ENCODE data around the gene CSPG5. TPM values are rescaled to one million over a fixed set of nuclear protein-coding genes. Genes with fewer than 3 reads are reported as not detected.
A peak's percentile ranks its signal among the peaks of the same experiment; 100 is the strongest.

The CSPG5 gene
- polyA plus RNA-seq, 2 of the 4 experiments (the other 2 are of a cell fraction): 0.14 to 0.93 TPM

DNA sequence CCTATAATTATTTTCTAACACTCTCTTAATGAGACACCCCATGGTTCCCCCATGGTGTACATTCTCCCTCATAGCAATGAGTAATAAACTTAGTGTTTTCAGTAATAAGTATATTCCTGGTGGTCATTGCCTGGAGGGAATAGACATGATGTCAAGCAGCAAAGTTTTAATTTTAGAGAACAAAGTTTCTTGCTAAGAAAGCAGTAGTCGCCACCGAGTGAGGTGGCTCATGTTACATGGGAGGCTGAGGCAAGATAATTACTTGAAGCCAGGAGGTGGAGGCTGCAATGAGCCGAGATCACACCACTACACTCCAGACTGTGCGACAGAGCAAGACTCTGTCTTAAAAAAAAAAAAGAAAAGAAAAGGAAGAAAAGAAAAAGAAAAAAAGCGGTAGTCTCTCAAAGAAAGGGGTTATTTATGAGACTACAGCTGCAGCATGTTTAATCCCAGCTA, 62.8 kb downstream of the CSPG5 start:
- H3K27ac ChIP-seq: no peak overlapping the region
- peaks cover 8% of the 10 kb centered on the region; the same call in 2 of the 3 replicates for H3K4me1 ChIP-seq
- no peak for TF ChIP-seq KDM5A (IDR thresholded peaks at IDR 0.05)
- TF ChIP-seq, protein P1, sequence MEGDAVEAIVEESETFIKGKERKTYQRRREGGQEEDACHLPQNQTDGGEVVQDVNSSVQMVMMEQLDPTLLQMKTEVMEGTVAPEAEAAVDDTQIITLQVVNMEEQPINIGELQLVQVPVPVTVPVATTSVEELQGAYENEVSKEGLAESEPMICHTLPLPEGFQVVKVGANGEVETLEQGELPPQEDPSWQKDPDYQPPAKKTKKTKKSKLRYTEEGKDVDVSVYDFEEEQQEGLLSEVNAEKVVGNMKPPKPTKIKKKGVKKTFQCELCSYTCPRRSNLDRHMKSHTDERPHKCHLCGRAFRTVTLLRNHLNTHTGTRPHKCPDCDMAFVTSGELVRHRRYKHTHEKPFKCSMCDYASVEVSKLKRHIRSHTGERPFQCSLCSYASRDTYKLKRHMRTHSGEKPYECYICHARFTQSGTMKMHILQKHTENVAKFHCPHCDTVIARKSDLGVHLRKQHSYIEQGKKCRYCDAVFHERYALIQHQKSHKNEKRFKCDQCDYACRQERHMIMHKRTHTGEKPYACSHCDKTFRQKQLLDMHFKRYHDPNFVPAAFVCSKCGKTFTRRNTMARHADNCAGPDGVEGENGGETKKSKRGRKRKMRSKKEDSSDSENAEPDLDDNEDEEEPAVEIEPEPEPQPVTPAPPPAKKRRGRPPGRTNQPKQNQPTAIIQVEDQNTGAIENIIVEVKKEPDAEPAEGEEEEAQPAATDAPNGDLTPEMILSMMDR (IDR thresholded peaks at IDR 0.05): no peak
- DNase-seq (ENCODE audit: low read depth in 1 of 2, low spot score in 1 of 2): no peak
- H3K4me3 ChIP-seq: no peak overlapping the region
- no peak overlapping the region for H3K4me2 ChIP-seq
- ATAC-seq: no peak
- 73% methylated on average over 5 of the region's 5 CpGs for WGBS (ENCODE audit: missing lambda C conversion rate)
- POLR2A ChIA-PET: no interaction called here
- CTCF ChIA-PET: interaction anchor here (0.6 kb wide), 1 partner anchor 43 kb away, joined by 3 read pairs; no protein-coding TSS in a partner anchor
- H3K9me3 ChIP-seq: no peaks in the 10 kb centered on the region
- FAIRE-seq: no peak

DNA sequence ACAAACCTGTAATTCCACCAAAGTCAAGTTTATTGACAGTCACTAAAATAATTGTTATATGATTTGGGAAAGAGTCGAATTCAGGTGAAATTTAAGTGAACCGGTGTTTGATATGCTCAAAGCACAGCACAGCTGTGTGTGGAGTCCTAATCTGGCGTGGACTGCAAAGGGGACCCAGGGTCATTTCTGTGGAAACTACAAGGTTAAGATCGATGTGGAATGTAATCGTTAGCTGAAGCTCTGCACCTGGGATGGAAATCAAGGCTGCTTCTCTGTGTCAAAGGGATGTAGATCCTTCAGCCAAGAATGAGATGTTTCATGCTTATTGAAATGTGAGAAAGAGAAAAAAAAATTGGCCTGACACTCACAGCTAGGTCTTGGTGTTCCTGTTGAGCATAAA, 63.6 kb downstream of the CSPG5 start:
- ChIA-PET POLR2A (no interaction called here), CTCF (interaction anchor here (1.9 to 2.3 kb wide), 2 partner anchors 39 to 94 kb away, joined by 7 to 9 read pairs; partner anchors contain the start of gene SCAP)
- ATAC-seq (no peak), FAIRE-seq (no peak), DNase-seq (ENCODE audit: low read depth in 1 of 2, low spot score in 1 of 2) (no peak)
- no peak overlapping the region for H3K4me3 ChIP-seq
- H3K27ac ChIP-seq: no peak overlapping the region
- 85% methylated on average over 5 of the region's 5 CpGs for WGBS (ENCODE audit: missing lambda C conversion rate)
- no peaks in the 10 kb centered on the region for H3K9me3 ChIP-seq
- TF ChIP-seq CEBPB (IDR thresholded peaks at IDR 0.05) (no peak), MAFK (IDR thresholded peaks at IDR 0.05; ENCODE audit: partially characterized antibody) (no peak), HOXB5 (CRISPR knock-in tag; IDR thresholded peaks at IDR 0.05) (no peak), CHD2 (IDR thresholded peaks at IDR 0.05; ENCODE audit: low read length, partially characterized antibody) (no peak), KDM1A (IDR thresholded peaks at IDR 0.05; ENCODE audit: low read depth) (no peak), TFCP2L1 (CRISPR knock-in tag; IDR thresholded peaks at IDR 0.05) (no peak), ZC3H11A (IDR thresholded peaks at IDR 0.05) (no peak), SREBF2 (IDR thresholded peaks at IDR 0.05) (no peak), EP300 (IDR thresholded peaks at IDR 0.05) (no peak), ZNF302 (CRISPR knock-in tag; IDR thresholded peaks at IDR 0.05) (no peak), PHF8 (IDR thresholded peaks at IDR 0.05; ENCODE audit: borderline replicate concordance, low read depth) (no peak)
- TF ChIP-seq, protein P2, sequence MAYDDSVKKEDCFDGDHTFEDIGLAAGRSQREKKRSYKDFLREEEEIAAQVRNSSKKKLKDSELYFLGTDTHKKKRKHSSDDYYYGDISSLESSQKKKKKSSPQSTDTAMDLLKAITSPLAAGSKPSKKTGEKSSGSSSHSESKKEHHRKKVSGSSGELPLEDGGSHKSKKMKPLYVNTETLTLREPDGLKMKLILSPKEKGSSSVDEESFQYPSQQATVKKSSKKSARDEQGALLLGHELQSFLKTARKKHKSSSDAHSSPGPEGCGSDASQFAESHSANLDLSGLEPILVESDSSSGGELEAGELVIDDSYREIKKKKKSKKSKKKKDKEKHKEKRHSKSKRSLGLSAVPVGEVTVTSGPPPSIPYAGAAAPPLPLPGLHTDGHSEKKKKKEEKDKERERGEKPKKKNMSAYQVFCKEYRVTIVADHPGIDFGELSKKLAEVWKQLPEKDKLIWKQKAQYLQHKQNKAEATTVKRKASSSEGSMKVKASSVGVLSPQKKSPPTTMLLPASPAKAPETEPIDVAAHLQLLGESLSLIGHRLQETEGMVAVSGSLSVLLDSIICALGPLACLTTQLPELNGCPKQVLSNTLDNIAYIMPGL (CRISPR knock-in tag; IDR thresholded peaks at IDR 0.05; ENCODE audit: borderline replicate concordance): no peak
- TF ChIP-seq, protein P3, sequence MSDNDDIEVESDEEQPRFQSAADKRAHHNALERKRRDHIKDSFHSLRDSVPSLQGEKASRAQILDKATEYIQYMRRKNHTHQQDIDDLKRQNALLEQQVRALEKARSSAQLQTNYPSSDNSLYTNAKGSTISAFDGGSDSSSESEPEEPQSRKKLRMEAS (IDR thresholded peaks at IDR 0.05): no peak
- peaks cover 8% of the 10 kb centered on the region; the same call in 2 of the 3 replicates for H3K4me1 ChIP-seq
- no peak overlapping the region for H3K4me2 ChIP-seq

DNA sequence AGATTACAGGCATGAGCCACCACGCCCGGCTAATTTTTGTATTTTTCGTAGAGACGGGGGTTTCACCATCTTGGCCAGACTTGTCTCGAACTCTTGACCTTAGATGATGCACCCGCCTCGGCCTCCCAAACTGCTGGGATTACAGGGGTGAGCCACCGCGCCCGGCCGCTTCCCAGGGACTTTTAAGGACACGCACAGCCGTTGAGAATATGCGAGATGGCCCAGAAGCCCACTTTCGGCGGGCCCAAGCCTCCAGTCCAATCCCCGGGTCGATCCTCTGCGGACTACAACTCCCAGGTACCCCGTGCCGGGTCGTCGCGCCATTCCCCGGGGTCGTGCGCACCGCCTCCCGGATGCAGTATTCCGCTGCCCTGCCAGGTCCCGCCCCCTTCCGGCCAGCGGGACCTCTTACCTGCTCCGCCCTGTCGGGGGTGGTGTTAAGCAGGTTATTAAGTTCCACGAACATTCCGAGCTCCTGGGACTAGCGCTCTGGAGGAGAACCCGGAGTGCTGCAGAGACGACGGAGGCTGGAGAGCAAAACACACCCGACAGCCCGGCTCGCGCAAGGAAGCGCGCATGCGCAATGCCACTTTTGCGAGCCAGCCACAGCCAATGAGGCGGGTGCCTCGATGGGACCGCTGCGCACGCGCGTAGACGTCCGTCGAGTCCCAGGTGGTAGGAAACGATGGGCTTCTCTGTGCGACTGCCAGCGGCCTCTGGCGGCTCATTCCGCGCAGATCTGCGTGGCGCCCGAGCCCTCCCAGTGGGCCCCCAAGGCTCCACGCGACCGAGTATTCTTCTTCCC, 65.3 kb downstream of the CSPG5 start, which contains the start of gene ELP6:
Gene ELP6, minus strand, starts transcription at position 588 of the 805 bp plus-strand sequence. Its CDS starts 122 bp downstream, at position 466.
- POLR2A ChIA-PET: no interaction called here
- no peak for FAIRE-seq
- DNase-seq (ENCODE audit: low read depth in 1 of 2, low spot score in 1 of 2): peak; percentile 86 to 94
- Histone ChIP-seq H3K4me3 (peak within 1 kb of the TSS; percentile 66), H3K4me1 (peaks cover 8% of the 10 kb centered on the region; the same call in 2 of the 3 replicates), H3K27ac (peak within 1 kb of the TSS; percentile 98), H3K4me2 (peak within 1 kb of the TSS; percentile 98), H3K9me3 (no peaks in the 10 kb centered on the region)
- peak; percentile 99 for ATAC-seq
- WGBS (ENCODE audit: missing lambda C conversion rate): 0% methylated on average over 23 of the region's 71 CpGs
- CTCF ChIA-PET: interaction anchor here (0.7 to 2.3 kb wide), 6 partner anchors 10 to 291 kb away, joined by 3 to 9 read pairs (median 3); no protein-coding TSS in a partner anchor
- TF ChIP-seq, protein P4, sequence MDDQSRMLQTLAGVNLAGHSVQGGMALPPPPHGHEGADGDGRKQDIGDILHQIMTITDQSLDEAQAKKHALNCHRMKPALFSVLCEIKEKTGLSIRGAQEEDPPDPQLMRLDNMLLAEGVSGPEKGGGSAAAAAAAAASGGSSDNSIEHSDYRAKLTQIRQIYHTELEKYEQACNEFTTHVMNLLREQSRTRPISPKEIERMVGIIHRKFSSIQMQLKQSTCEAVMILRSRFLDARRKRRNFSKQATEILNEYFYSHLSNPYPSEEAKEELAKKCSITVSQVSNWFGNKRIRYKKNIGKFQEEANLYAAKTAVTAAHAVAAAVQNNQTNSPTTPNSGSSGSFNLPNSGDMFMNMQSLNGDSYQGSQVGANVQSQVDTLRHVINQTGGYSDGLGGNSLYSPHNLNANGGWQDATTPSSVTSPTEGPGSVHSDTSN (IDR thresholded peaks at IDR 0.05): no peak
- TF ChIP-seq, protein P3 (IDR thresholded peaks at IDR 0.05): peak; percentile 76
- TF ChIP-seq KDM1A (IDR thresholded peaks at IDR 0.05; ENCODE audit: low read depth): no peak
- TF ChIP-seq RAD21 (conservative IDR thresholded peaks at IDR 0.05 in 1 of 2, IDR thresholded peaks at IDR 0.05 in 1 of 2): peak; percentile 46 to 47; a peak in 4 of 5 replicates
- peak in 1 of 2 experiments; percentile 57; a peak in 2 of 5 replicates for TF ChIP-seq JUN (IDR thresholded peaks at IDR 0.05)
- TF ChIP-seq CHD4 (IDR thresholded peaks at IDR 0.05; ENCODE audit: borderline replicate concordance): no peak
- TF ChIP-seq ZFP36 (IDR thresholded peaks at IDR 0.05; ENCODE audit: borderline replicate concordance, partially characterized antibody): no peak
- no peak for TF ChIP-seq CBX2 (IDR thresholded peaks at IDR 0.05; ENCODE audit: borderline replicate concordance, low read depth)
- TF ChIP-seq, protein P5, sequence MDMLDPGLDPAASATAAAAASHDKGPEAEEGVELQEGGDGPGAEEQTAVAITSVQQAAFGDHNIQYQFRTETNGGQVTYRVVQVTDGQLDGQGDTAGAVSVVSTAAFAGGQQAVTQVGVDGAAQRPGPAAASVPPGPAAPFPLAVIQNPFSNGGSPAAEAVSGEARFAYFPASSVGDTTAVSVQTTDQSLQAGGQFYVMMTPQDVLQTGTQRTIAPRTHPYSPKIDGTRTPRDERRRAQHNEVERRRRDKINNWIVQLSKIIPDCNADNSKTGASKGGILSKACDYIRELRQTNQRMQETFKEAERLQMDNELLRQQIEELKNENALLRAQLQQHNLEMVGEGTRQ (IDR thresholded peaks at IDR 0.05): no peak
- TF ChIP-seq FOSL2 (IDR thresholded peaks at IDR 0.05): no peak
- no peak for TF ChIP-seq FOSL2 (CRISPR knock-in tag; IDR thresholded peaks at IDR 0.05)
- TF ChIP-seq HEYL (CRISPR knock-in tag; IDR thresholded peaks at IDR 0.05): no peak
- TF ChIP-seq TP53 (CRISPR knock-in tag; IDR thresholded peaks at IDR 0.05): no peak

Measured in A549 (cell line).